Transverse colon (tissue), 4 donors: Measurements from ENCODE around the gene PPP1R1A. TPM values are rescaled to one million over a fixed set of nuclear protein-coding genes. Genes with fewer than 3 reads are reported as not detected.
A peak's percentile ranks its signal among the peaks of the same experiment; 100 is the strongest.

Experiments used
- DNase-seq: peaks from one replicate; pipeline ENCODE4 v3.0.0-alpha.2; 2019
- H3K27ac ChIP-seq, 4 donors: fragments of 200-600 bp; sonication (generic); 2 replicates each; pipeline ENCODE4 v1.5.1; 2016 to 2018; ENCODE audit warnings: inconsistent platforms in 4 of 4
- H3K27me3 ChIP-seq: fragments of 200-600 bp; sonication (generic); 2 replicates; pipeline ENCODE4 v1.5.1; 2017; ENCODE audit warnings: inconsistent platforms
- H3K36me3 ChIP-seq, 4 donors: fragments of 200-600 bp; sonication (generic); 2 replicates each; pipeline ENCODE4 v1.5.1; 2017 to 2019; ENCODE audit warnings: inconsistent platforms in 4 of 4
- H3K4me1 ChIP-seq, 4 donors: fragments of 200-600 bp; sonication (generic); 2 replicates each; pipeline ENCODE4 v1.5.1; 2017 to 2020; ENCODE audit warnings: inconsistent platforms in 4 of 4
- H3K4me3 ChIP-seq, 4 donors: fragments of 200-600 bp; sonication (generic); 1 replicate in 1 of 4; 2 replicates in 3 of 4; pipeline versions ENCODE4 v1.5.1 to v1.6.1; 2017 to 2019; ENCODE audit warnings: inconsistent platforms in 4 of 4
- H3K9me3 ChIP-seq, 2 donors: fragments of 200-600 bp; sonication (generic); 2 replicates each; pipeline ENCODE4 v1.5.1; 2017 to 2019; ENCODE audit warnings: inconsistent platforms in 2 of 2
- EP300 ChIP-seq: sonication (generic); formaldehyde crosslinking; IDR thresholded peaks from one replicate; pipeline ENCODE4 v1.6.1; 2017; ENCODE audit warnings: antibody characterized with exemption, low read depth
- POLR2A ChIP-seq: fragments of 450-650 bp; IDR thresholded peaks from one replicate; pipeline ENCODE4 v1.6.1; 2016; ENCODE audit warnings: antibody characterized with exemption, mild to moderate bottlenecking, moderate library complexity
- POLR2AphosphoS5 ChIP-seq, 3 donors: sonication (generic); formaldehyde crosslinking; IDR thresholded peaks; one replicate each; pipeline ENCODE4 v1.6.1; 2016; ENCODE audit warnings: antibody characterized with exemption in 3 of 3
- WGBS, 2 donors: methylation state at CpG; one replicate each; pipeline ENCODE4 v1.1.5; 2018; ENCODE audit warnings: low coverage in 1 of 2; 5-methylcytosine and 5-hydroxymethylcytosine counted together
- in situ Hi-C, 4 donors: fragments of 200-750 bp; cut with MboI; loops; one replicate each; pipeline versions ENCODE4 v1.15.0 to v1.15.1; 2017; ENCODE audit warnings: low sequenced_read_pairs in 3 of 4, low pct_ligation_motif_present in 1 of 4, low pct_unique_long_range_greater_than_20kb in 1 of 4
- intact Hi-C: fragments of 100-400 bp; cut with DNase I; formaldehyde crosslinking; loops from one replicate; pipeline ENCODE4 v1.15.1; 2023; ENCODE audit warnings: low total_unique reads
- total RNA-seq, 4 donors: library from RNA; depleted of rRNA; stranded (reverse); fragments of >200 nt; gene quantifications; one replicate each; pipeline ENCODE4 v1.1.0, GENCODE V29; 2016
- TF ChIP-seq, protein P1 (sequence below), 5 experiments: fragments of 200-600 bp in 3 of 5; fragments of 450-650 bp in 2 of 5; sonication (generic) in 3 of 5; IDR thresholded peaks; 1 replicate in 2 of 5; 2 replicates in 3 of 5; pipeline ENCODE4 v1.5.1; 2016 to 2017; ENCODE audit warnings: antibody characterized with exemption in 5 of 5, inconsistent platforms in 3 of 5, mild to moderate bottlenecking in 2 of 5, moderate library complexity in 1 of 5

The PPP1R1A gene
- total RNA-seq, 4 donors from 2014 or later: 3.3 to 67.0 (median 4.0) TPM

DNA sequence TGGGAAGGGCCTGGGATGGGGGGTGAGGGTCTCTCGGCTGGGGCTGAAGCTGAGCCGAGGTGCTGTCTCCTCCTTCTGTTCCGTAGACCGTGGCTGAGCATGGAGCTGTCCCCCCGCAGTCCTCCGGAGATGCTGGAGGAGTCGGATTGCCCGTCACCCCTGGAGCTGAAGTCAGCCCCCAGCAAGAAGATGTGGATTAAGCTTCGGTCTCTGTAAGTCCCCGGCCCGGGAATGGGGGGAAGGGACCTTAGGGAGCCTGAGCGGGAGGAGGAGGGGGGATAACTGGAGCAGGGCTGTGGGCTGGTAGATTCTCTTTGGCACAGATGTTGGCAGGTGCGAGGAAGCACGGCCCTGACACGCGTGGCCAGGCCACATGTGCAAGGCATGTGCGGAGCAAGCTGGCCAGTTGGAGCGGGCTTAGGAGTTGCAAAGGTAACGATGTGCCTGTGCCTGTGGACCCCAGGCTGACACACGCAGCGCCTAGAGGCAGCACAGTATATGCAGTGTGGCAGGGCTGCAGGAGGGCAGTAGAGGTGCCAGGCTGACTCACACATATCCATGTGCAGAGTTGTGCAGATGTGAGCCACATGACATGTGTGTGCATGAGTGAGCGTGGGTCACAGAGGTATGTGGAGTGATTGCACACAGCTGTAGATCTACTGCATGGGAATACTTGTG lies 38.5 kb downstream of the PPP1R1A start:
- Histone ChIP-seq H3K4me1 (peaks cover 0 to 12% (median 8%) of the 10 kb centered on the region in 4 donors), H3K36me3 (no peaks in the 10 kb centered on the region), H3K27ac (peak overlapping the region in 2 of 4 donors; percentile 16 to 28), H3K27me3 (peaks cover 31% of the 10 kb centered on the region), H3K9me3 (no peaks in the 10 kb centered on the region), H3K4me3 (peak overlapping the region; percentile 5 to 48 (median 24))
- DNase-seq: no peak
- TF ChIP-seq POLR2A (no peak), EP300 (no peak), POLR2AphosphoS5 (IDR thresholded peaks at IDR 0.05) (no peak)
- TF ChIP-seq, protein P1, sequence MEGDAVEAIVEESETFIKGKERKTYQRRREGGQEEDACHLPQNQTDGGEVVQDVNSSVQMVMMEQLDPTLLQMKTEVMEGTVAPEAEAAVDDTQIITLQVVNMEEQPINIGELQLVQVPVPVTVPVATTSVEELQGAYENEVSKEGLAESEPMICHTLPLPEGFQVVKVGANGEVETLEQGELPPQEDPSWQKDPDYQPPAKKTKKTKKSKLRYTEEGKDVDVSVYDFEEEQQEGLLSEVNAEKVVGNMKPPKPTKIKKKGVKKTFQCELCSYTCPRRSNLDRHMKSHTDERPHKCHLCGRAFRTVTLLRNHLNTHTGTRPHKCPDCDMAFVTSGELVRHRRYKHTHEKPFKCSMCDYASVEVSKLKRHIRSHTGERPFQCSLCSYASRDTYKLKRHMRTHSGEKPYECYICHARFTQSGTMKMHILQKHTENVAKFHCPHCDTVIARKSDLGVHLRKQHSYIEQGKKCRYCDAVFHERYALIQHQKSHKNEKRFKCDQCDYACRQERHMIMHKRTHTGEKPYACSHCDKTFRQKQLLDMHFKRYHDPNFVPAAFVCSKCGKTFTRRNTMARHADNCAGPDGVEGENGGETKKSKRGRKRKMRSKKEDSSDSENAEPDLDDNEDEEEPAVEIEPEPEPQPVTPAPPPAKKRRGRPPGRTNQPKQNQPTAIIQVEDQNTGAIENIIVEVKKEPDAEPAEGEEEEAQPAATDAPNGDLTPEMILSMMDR (IDR thresholded peaks at IDR 0.05): no peak
- in situ Hi-C loops (no loop called here), intact Hi-C loops (no loop called here)
- 0 to 13% methylated on average over 2 to 22 of the region's 22 CpGs for WGBS, 2 donors

DNA sequence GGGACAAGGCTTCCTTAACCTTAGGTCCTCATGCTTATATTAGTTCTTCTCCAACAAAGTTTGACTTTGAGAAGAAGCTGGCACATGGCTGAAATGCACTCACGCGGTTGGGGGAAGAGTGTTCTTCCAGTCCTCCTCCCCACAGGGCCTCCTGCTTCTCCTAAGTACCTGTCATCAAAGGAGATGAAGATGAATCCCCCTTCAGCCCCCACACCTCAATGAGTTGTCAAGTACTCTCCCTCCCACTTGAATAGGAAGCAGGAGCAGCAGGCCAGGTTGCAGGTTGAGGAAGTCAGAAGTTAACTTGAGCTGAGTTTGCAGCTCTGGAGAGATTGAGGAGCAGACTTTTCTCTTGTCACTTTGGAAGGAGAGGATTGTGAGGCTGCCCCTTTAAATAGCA lies 41.9 kb downstream of the PPP1R1A start:
- Histone ChIP-seq H3K9me3 (no peaks in the 10 kb centered on the region), H3K27ac (no peak overlapping the region), H3K4me3 (no peak overlapping the region), H3K4me1 (peaks cover 0 to 12% (median 8%) of the 10 kb centered on the region in 4 donors), H3K27me3 (peaks cover 20% of the 10 kb centered on the region), H3K36me3 (no peaks in the 10 kb centered on the region)
- intact Hi-C loops (no loop called here), in situ Hi-C loops (no loop called here)
- TF ChIP-seq, protein P1 (IDR thresholded peaks at IDR 0.05): no peak
- TF ChIP-seq POLR2AphosphoS5 (IDR thresholded peaks at IDR 0.05): no peak
- no peak for TF ChIP-seq EP300
- TF ChIP-seq POLR2A: no peak
- 85% methylated on average over 2 of the region's 2 CpGs; no CpG with 5 or more reads in 1 of the 2 donors for WGBS, 2 donors
- no peak for DNase-seq

DNA sequence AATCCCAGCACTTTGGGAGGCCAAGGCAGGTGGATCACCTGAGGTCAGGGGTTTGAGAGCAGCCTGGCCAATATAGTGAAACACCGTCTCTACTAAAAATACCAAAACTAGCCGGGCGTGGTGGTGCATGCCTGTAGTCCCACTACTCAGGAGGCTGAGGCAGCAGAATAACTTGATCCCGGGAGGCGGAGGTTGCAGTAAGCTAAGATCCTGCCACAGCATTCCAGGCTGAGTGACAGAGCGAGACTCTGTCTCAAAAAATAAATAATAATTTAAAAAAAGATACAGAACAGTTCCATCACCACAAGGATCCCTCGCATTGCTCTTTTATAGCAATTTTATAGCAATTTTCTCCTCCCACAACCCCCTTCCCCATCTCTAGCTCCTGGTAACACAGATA lies 43.7 kb downstream of the PPP1R1A start:
- DNase-seq: no peak
- in situ Hi-C loops: no loop called here
- H3K27ac ChIP-seq: no peak overlapping the region
- H3K9me3 ChIP-seq: no peaks in the 10 kb centered on the region
- H3K36me3 ChIP-seq: no peaks in the 10 kb centered on the region
- peaks cover 0 to 8% (median 4%) of the 10 kb centered on the region in 4 donors for H3K4me1 ChIP-seq
- H3K4me3 ChIP-seq: no peak overlapping the region
- no peak for TF ChIP-seq POLR2AphosphoS5 (IDR thresholded peaks at IDR 0.05)
- TF ChIP-seq POLR2A: no peak
- TF ChIP-seq, protein P1 (IDR thresholded peaks at IDR 0.05): no peak
- TF ChIP-seq EP300: no peak
- intact Hi-C loops: no loop called here
- H3K27me3 ChIP-seq: peaks cover 10% of the 10 kb centered on the region
- 89 to 92% methylated on average over 2 to 7 of the region's 7 CpGs for WGBS, 2 donors

DNA sequence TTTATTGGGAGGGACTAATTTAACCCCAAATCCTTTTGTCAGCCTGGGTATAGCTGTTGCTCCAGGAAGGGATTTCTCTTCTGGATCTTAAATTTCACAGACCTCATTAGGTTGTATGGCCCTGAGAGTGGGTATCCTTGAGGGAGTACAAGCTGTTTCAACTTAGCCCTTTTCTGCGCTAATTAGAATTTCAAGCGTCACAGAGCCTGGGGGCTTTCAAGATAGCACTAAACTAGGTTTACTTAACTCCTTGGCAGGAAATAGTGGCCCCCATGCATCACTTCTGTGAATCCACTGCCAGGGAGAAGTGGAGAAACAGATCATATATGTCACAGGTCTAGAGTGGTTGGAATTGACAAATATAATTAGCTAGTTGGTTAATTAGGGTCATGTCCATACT lies 44.9 kb downstream of the PPP1R1A start:
- 86 to 97% methylated on average over 2 of the region's 2 CpGs for WGBS, 2 donors

More for the DNA sequence above, 44.9 kb downstream of the PPP1R1A start:
- Histone ChIP-seq H3K27ac (no peak overlapping the region), H3K4me3 (no peak overlapping the region), H3K9me3 (no peaks in the 10 kb centered on the region), H3K27me3 (no peaks in the 10 kb centered on the region), H3K36me3 (no peaks in the 10 kb centered on the region), H3K4me1 (no peaks in the 10 kb centered on the region)
- TF ChIP-seq POLR2AphosphoS5 (IDR thresholded peaks at IDR 0.05) (no peak), EP300 (no peak), POLR2A (no peak)
- TF ChIP-seq, protein P1 (IDR thresholded peaks at IDR 0.05): no peak
- in situ Hi-C loops (no loop called here), intact Hi-C loops (no loop called here)
- DNase-seq: no peak
